AG04449 (cell line): ENCODE measurements around the gene OR6S1.

Experiments
- CTCF ChIA-PET: fragments of 350-600 bp; formaldehyde crosslinking; extraction: SDS; loops from one replicate; lab custom pipeline; 2021; ENCODE audit warnings: antibody characterized with exemption; lab: Yijun Ruan, JAX
- POLR2A ChIA-PET: fragments of 400-600, 350-600 bp; formaldehyde crosslinking; extraction: SDS; loops from one replicate; lab custom pipeline; 2020; ENCODE audit warnings: antibody characterized with exemption, inconsistent platforms; lab: Yijun Ruan, JAX
- DNase-seq: peaks from one replicate; pipeline ENCODE4 v3.0.0-alpha.2; 2010; ENCODE audit warnings: low read depth, low spot score
- H3K4me3 ChIP-seq: 2 replicates; pipeline ENCODE4 v1.5.1; 2011; ENCODE audit warnings: low read depth, mild to moderate bottlenecking, control low read depth, low read length
- TF ChIP-seq, protein P1 (sequence below): IDR thresholded peaks from one replicate; pipeline ENCODE4 v1.5.1; 2011; ENCODE audit warnings: mild to moderate bottlenecking, moderate library complexity, low read length, control low read depth, inconsistent platforms; ENCODE audit not compliant: insufficient read depth; ENCODE audit errors: missing control alignments

OR6S1 gene

DNA sequence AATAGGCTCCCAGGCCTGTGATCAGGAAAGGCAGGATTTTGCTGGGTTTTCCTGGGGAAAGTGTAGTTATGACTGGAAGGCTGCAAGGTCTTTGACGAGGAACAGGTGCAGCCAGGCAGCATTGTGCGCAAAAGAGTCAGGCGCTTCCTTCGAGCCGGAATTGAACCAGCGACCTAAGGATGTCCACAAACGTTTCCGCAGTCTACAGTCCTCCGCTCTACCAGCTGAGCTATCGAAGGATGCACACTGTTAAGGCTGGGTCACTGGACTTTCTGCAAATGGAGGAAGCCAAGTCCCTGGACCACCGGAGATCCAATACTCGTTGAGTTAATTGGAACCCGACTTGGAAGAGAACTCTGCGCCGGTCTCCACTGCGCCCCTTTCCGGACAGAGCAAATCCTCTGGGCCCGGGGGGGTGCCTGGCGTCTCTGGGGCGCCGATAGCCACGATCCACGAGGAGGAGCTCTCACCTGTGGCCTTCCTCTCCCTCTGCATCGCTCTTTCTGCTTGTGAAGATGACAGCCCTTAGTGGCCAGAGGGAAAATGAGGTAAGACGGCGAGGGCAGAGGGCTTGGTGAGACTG, 18.4 kb upstream of the OR6S1 start:
- ChIA-PET CTCF (interaction anchor here (0.7 to 0.9 kb wide), 2 partner anchors 32 to 662 kb away, joined by 3 read pairs; no protein-coding TSS in a partner anchor), POLR2A (no interaction called here)

DNA sequence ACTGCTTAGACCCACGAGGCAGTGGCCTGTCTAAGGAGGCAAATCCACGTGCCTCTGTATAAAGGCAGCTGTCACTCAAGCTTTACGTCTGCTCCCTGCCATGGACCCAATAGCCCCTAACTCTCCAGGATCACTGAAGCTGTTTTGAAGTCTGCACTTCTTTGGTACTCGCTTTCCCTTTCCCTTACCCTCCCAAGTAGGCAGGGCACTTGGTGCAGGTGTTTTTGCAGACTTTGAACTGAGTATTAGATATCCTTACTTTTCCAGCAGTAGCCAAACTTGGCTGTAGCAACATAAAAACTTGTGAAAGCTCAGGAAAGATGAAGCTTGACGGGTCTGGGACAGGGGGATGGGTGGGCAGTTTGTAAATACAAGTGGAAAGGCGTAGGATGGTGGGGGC, 17.8 kb upstream of the OR6S1 start:
- CTCF ChIA-PET, result interaction anchor here (0.7 to 1.2 kb wide), 4 partner anchors 31 to 661 kb away, joined by 3 to 5 read pairs (median 3); no protein-coding TSS in a partner anchor
- POLR2A ChIA-PET, result no interaction called here

More for the DNA sequence above, 18.4 kb upstream of the OR6S1 start:
- TF ChIP-seq, protein P1, sequence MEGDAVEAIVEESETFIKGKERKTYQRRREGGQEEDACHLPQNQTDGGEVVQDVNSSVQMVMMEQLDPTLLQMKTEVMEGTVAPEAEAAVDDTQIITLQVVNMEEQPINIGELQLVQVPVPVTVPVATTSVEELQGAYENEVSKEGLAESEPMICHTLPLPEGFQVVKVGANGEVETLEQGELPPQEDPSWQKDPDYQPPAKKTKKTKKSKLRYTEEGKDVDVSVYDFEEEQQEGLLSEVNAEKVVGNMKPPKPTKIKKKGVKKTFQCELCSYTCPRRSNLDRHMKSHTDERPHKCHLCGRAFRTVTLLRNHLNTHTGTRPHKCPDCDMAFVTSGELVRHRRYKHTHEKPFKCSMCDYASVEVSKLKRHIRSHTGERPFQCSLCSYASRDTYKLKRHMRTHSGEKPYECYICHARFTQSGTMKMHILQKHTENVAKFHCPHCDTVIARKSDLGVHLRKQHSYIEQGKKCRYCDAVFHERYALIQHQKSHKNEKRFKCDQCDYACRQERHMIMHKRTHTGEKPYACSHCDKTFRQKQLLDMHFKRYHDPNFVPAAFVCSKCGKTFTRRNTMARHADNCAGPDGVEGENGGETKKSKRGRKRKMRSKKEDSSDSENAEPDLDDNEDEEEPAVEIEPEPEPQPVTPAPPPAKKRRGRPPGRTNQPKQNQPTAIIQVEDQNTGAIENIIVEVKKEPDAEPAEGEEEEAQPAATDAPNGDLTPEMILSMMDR, result no peak
- no peak overlapping the region for H3K4me3 ChIP-seq
- DNase-seq, result no peak

GRCh38 chr14:20658246-20658645, 16.8 kb upstream of the OR6S1 start:
- no peak for DNase-seq
- H3K4me3 ChIP-seq, result no peak overlapping the region
- ChIA-PET CTCF (interaction anchor here (1.2 kb wide), 2 partner anchors 19 to 38 kb away, joined by 3 to 5 read pairs; no protein-coding TSS in a partner anchor), POLR2A (no interaction called here)
- TF ChIP-seq, protein P1, result no peak

More for the DNA sequence above, 17.8 kb upstream of the OR6S1 start:
- TF ChIP-seq, protein P1, result no peak
- no peak overlapping the region for H3K4me3 ChIP-seq
- no peak for DNase-seq

DNA sequence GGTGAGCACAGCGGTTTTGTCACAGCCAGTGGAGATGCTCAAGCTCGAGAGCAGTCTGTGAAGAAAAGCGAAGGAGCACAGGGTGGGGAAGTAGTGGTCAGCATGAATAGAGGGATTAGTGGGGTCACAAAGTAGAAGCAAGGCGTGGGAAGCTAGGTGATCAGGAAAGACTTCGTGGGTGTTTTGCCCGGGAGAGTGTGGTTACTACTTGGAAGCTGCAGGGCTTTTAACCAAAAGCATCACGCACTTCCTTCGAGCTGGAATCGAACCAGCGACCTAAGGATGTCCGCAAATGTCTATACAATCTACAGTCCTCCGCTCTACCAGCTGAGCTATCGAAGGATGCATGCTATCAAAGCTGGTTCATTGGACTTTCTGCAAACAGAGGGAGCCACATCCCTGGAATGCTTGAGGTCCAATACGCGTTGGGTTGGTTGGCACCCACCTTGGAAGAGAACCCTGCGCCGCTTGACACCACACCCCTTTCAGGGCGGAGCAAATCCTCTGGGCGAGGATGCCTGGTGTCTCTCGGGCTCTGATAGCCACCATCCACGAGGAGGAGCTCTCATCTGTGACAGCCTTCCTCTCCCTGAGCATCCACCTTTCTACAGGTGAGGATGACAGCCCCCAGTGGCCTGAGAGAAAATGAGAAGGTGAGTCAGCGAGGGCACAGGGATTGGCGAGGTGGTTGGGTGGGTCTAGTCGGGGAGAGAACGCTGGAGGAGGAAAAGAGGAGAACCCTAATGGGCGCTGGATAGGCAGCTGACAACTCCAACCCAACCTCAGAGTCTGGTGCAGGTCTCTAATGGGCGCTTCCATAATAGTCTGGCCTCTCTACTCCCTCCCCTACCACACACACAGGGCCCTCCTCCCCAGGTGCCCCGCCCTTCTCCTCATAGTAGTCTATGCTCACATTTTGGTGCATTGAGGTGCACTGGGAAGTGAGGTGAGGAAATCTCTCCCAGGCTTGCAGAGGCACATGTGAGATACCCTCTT, 16.0 kb upstream of the OR6S1 start:
- TF ChIP-seq, protein P1, result no peak
- H3K4me3 ChIP-seq, result no peak overlapping the region
- no peak for DNase-seq
- POLR2A ChIA-PET, result no interaction called here
- CTCF ChIA-PET, result interaction anchor here (1.2 kb wide), 1 partner anchor 18 kb away, joined by 3 read pairs; no protein-coding TSS in a partner anchor

- DNase-seq, result no peak
- TF ChIP-seq, protein P1, result no peak
- ChIA-PET CTCF (interaction anchor here (1.2 kb wide), 1 partner anchor 34 kb away, joined by 3 read pairs; no protein-coding TSS in a partner anchor), POLR2A (no interaction called here)
- H3K4me3 ChIP-seq, result no peak overlapping the region
These were observed 14.8 kb upstream of the OR6S1 start for GRCh38 chr14:20656274-20656673.
